Testis (tissue), 3 donors: Measurements from ENCODE around the gene SCARF1. TPM values are rescaled to one million over a fixed set of nuclear protein-coding genes. Genes with fewer than 3 reads are reported as not detected.
A peak's percentile ranks its signal among the peaks of the same experiment; 100 is the strongest.

ENCODE experiments used
- DNase-seq: peaks from one replicate; pipeline ENCODE4 v3.0.0-alpha.2; 2019
- H3K27ac ChIP-seq, 2 donors: fragments of 200-600 bp; sonication (generic); one replicate each; pipeline ENCODE4 v1.5.1; 2019
- H3K27me3 ChIP-seq: fragments of 200-600 bp; sonication (generic); one replicate; pipeline ENCODE4 v1.5.1; 2019
- H3K36me3 ChIP-seq: fragments of 200-600 bp; sonication (generic); one replicate; pipeline ENCODE4 v1.5.1; 2017; ENCODE audit warnings: low read depth; ENCODE audit errors: missing control alignments
- H3K4me1 ChIP-seq: fragments of 200-600 bp; sonication (generic); one replicate; pipeline ENCODE4 v1.5.1; 2019
- H3K4me3 ChIP-seq, 2 donors: fragments of 200-600 bp; sonication (generic); one replicate each; pipeline ENCODE4 v1.5.1; 2017 to 2019
- H3K9me3 ChIP-seq: fragments of 200-600 bp; sonication (generic); one replicate; pipeline ENCODE4 v1.5.1; 2017
- POLR2A ChIP-seq: fragments of 450-650 bp; IDR thresholded peaks from one replicate; pipeline ENCODE4 v1.6.1; 2017; ENCODE audit warnings: antibody characterized with exemption, mild to moderate bottlenecking, moderate library complexity
- WGBS, 2 donors: methylation state at CpG; one replicate each; pipeline ENCODE4 v1.1.5; 2018; 5-methylcytosine and 5-hydroxymethylcytosine counted together
- intact Hi-C: fragments of 100-400 bp; cut with DNase I; formaldehyde crosslinking; loops from one replicate; pipeline ENCODE4 v1.15.1; 2023; ENCODE audit warnings: low total_unique reads
- polyA plus RNA-seq: library from polyadenylated mRNA; stranded (reverse); fragments of 350-450 nt; fragmentation: Illumina TruSeq; extraction: RNeasy Lipid Tissue Mini Kit (QIAGEN cat#74804); gene quantifications from one replicate; pipeline ENCODE4 v1.2.3, GENCODE V29; 2014; ENCODE audit warnings: low read depth, low replicate concordance; ENCODE audit not compliant: insufficient read depth
- total RNA-seq, 2 donors: library from RNA; depleted of rRNA; stranded (reverse); fragments of >200 nt; gene quantifications; one replicate each; pipeline ENCODE4 v1.2.3, GENCODE V29; 2016
- TF ChIP-seq, protein P1 (sequence below), 3 experiments: fragments of 450-650 bp in 2 of 3; fragments of 200-600 bp in 1 of 3; sonication (generic) in 1 of 3; IDR thresholded peaks; one replicate each; pipeline ENCODE4 v1.5.1; 2016 to 2019; ENCODE audit warnings: antibody characterized with exemption in 3 of 3, mild to moderate bottlenecking in 2 of 3, moderate library complexity in 1 of 3

The SCARF1 gene
- total and polyA plus RNA-seq, 3 donors from 2014 or later: 4.7 to 11.6 (median 9.3) TPM

DNA sequence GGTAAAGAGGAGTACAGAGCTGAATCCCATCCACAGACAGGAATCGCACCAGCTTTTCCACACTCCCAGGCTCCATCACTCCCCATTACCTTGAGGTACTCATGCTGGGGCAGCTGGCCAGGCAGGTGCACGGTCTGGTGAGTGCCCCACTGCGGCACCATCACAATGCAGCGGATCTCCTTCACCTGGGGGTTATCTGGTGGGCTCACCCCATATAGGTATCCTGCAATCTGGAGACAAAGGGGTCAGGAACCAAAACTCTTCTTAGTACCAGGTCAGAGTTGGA lies 6.0 kb upstream of the SCARF1 start:
- intact Hi-C loops: no loop called here
- Histone ChIP-seq H3K4me1 (peaks cover 20% of the 10 kb centered on the region), H3K4me3 (no peak overlapping the region), H3K36me3 (peaks cover 4% of the 10 kb centered on the region), H3K27me3 (no peaks in the 10 kb centered on the region), H3K27ac (no peak overlapping the region), H3K9me3 (no peaks in the 10 kb centered on the region)
- WGBS, 2 donors: 88 to 100% methylated on average over 1 to 4 of the region's 4 CpGs
- DNase-seq: no peak
- no peak for TF ChIP-seq POLR2A
- TF ChIP-seq, protein P1, sequence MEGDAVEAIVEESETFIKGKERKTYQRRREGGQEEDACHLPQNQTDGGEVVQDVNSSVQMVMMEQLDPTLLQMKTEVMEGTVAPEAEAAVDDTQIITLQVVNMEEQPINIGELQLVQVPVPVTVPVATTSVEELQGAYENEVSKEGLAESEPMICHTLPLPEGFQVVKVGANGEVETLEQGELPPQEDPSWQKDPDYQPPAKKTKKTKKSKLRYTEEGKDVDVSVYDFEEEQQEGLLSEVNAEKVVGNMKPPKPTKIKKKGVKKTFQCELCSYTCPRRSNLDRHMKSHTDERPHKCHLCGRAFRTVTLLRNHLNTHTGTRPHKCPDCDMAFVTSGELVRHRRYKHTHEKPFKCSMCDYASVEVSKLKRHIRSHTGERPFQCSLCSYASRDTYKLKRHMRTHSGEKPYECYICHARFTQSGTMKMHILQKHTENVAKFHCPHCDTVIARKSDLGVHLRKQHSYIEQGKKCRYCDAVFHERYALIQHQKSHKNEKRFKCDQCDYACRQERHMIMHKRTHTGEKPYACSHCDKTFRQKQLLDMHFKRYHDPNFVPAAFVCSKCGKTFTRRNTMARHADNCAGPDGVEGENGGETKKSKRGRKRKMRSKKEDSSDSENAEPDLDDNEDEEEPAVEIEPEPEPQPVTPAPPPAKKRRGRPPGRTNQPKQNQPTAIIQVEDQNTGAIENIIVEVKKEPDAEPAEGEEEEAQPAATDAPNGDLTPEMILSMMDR (IDR thresholded peaks at IDR 0.05): no peak

DNA sequence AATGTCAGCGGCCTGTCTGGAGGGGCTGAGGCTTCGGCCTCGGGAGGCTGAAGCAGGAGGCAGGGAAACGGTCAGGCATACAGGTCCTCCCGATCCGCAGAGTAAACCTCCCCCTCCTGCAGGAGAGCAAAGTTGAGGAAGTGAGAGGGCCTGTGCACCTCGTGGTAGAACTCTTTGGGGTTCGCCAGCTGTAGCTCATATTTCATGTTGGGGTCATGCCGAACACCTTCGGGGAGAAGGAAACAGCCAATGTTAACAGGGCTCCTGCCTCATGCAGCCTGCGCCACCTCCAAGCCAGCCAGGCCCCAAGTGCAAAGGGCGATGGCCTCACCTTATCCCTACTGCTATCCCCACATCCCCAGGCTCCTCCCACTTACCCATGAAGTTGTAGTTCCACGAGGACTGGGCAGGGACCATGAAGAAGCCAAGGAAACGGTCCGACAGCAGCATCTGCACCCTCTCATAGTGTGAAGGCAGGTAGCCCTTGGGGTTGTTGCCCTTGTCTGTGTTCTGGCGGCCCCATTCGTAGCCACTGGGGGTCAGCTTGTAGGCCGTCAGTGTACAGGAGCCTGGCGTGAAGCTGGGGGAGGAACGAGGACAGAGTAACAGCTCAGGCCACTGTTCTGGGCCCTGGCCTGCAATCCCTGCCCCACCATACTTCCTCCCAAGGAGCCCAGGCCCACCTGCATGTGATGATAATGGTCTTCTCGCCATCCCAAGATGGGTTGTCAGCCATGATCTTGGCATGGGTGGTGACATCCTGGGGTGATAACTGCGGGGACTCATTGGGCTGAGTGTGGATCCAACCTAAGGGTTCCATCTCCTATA lies 5.4 kb upstream of the SCARF1 start:
- H3K27ac ChIP-seq: peak overlapping the region; percentile 78 to 94
- no peak for TF ChIP-seq POLR2A
- TF ChIP-seq, protein P1 (IDR thresholded peaks at IDR 0.05): no peak
- no peaks in the 10 kb centered on the region for H3K27me3 ChIP-seq
- H3K4me3 ChIP-seq: no peak overlapping the region
- no peak for DNase-seq
- H3K9me3 ChIP-seq: no peaks in the 10 kb centered on the region
- intact Hi-C loops: no loop called here
- H3K36me3 ChIP-seq: peaks cover 4% of the 10 kb centered on the region
- WGBS, 2 donors: 66 to 71% methylated on average over 18 to 22 of the region's 22 CpGs
- peaks cover 20% of the 10 kb centered on the region for H3K4me1 ChIP-seq

- peak; percentile 90 for DNase-seq
- no peak for TF ChIP-seq POLR2A
- TF ChIP-seq, protein P1 (IDR thresholded peaks at IDR 0.05): no peak
- no peaks in the 10 kb centered on the region for H3K9me3 ChIP-seq
- intact Hi-C loops: loop anchor here (5.0 kb wide), 1 partner anchor 73 kb away; no protein-coding TSS in a partner anchor
- no peaks in the 10 kb centered on the region for H3K27me3 ChIP-seq
- peaks cover 20% of the 10 kb centered on the region for H3K4me1 ChIP-seq
- H3K36me3 ChIP-seq: no peaks in the 10 kb centered on the region
- H3K27ac ChIP-seq: peak within 1 kb of the TSS; percentile 78 to 94
- WGBS, 2 donors: 3 to 8% methylated on average over 5 to 23 of the region's 23 CpGs
- peak within 1 kb of the TSS; percentile 70 to 72 for H3K4me3 ChIP-seq
Observed at GRCh38 chr17:1649844-1650501, 4.4 kb upstream of the SCARF1 start, which contains the start of gene RILP. Gene RILP (minus strand): TSS chr17:1649866. CDS start chr17:1649804, 62 bp downstream.

GRCh38 chr17:1648963-1649843 lies 3.7 kb upstream of the SCARF1 start:
- WGBS, 2 donors: 0 to 6% methylated on average over 7 to 55 of the region's 100 CpGs
- intact Hi-C loops: loop anchor here (5.0 kb wide), 1 partner anchor 72 kb away; no protein-coding TSS in a partner anchor
- H3K4me1 ChIP-seq: peaks cover 21% of the 10 kb centered on the region
- H3K27me3 ChIP-seq: no peaks in the 10 kb centered on the region
- H3K9me3 ChIP-seq: no peaks in the 10 kb centered on the region
- H3K36me3 ChIP-seq: no peaks in the 10 kb centered on the region
- TF ChIP-seq, protein P1 (IDR thresholded peaks at IDR 0.05): peak in 2 of 3 experiments; percentile 94 to 96
- TF ChIP-seq POLR2A: no peak
- peak overlapping the region; percentile 78 to 94 for H3K27ac ChIP-seq
- DNase-seq: peak; percentile 96
- peak overlapping the region; percentile 70 to 72 for H3K4me3 ChIP-seq
